HepG2 (cell line): ENCODE results near the gene KCNMA1. TPM values are rescaled to one million over a fixed set of nuclear protein-coding genes. Genes with fewer than 3 reads are reported as not detected.

Source experiments
- ATAC-seq: fragments of 200-7000 bp; cut with Tn5 transposase; 3 replicates; pipeline ENCODE4 v1.9.1; 2020; ENCODE audit warnings: mild to moderate bottlenecking, moderate library complexity
- BruUV-seq: library from RNA; stranded (reverse); fragments of 400-500 nt; replicated peaks from 2 replicates; lab custom pipeline; 2021; lab: Mats Ljungman, UMichigan
- CTCF ChIA-PET: fragments of 300-600 bp; formaldehyde crosslinking; extraction: SDS; loops from one replicate; lab custom pipeline; 2021; ENCODE audit warnings: low total read pairs, inconsistent platforms, low intra/inter-chr PET ratio; lab: Yijun Ruan, JAX
- POLR2A ChIA-PET: fragments of 350-600 bp; sonication (Branson Sonifier 250); formaldehyde crosslinking; loops from one replicate; lab custom pipeline; 2020; ENCODE audit warnings: antibody characterized with exemption, inconsistent platforms; lab: Yijun Ruan, JAX
- DNase-seq: peaks from one replicate; pipeline ENCODE4 v3.0.0-alpha.2; 2015; ENCODE audit warnings: low spot score
- FAIRE-seq: peaks from 3 replicates; lab custom pipeline; 2011; peaks lifted over from hg19 to GRCh38; lab: Jason Lieb, UNC
- H2AFZ ChIP-seq: one replicate; pipeline ENCODE4 v1.6.1; 2011; ENCODE audit warnings: low read length, inconsistent platforms
- H3K27ac ChIP-seq: fragments of 300-600 bp; 3 replicates; pipeline ENCODE4 v1.8.0; 2011; ENCODE audit warnings: mixed run types, mild to moderate bottlenecking, mixed read lengths, low read length, inconsistent platforms; ENCODE audit not compliant: insufficient read depth; ENCODE audit errors: extremely low read length
- H3K27me3 ChIP-seq, 2 experiments: fragments of 200-600 bp in 1 of 2; 2 replicates in 1 of 2; 3 replicates in 1 of 2; pipeline versions ENCODE4 v1.6.0 to v1.8.0; 2011; ENCODE audit warnings: low read length in 2 of 2, mild to moderate bottlenecking in 2 of 2, moderate library complexity in 2 of 2, inconsistent platforms in 1 of 2; ENCODE audit not compliant: insufficient read depth in 2 of 2, control insufficient read depth in 1 of 2
- H3K36me3 ChIP-seq, 2 experiments: fragments of 200-600 bp in 1 of 2; replicated peaks in 1 of 2; 2 replicates in 1 of 2; 3 replicates in 1 of 2; pipeline versions ENCODE4 v1.5.1 to v1.8.0; 2011; ENCODE audit warnings: low read length in 2 of 2, inconsistent platforms in 1 of 2; ENCODE audit not compliant: insufficient read depth in 2 of 2, control insufficient read depth in 1 of 2
- H3K4me1 ChIP-seq: 2 replicates; pipeline ENCODE4 v1.5.1; 2012; ENCODE audit warnings: low read length, inconsistent platforms; ENCODE audit not compliant: insufficient read depth
- H3K4me2 ChIP-seq: 2 replicates; pipeline ENCODE4 v1.6.0; 2011; ENCODE audit warnings: low read depth, low read length, inconsistent platforms
- H3K4me3 ChIP-seq, 3 experiments: fragments of 200-600 bp in 1 of 3; sonication (generic), shearing (Covaris generic) in 1 of 3; replicated peaks in 1 of 3; 2 replicates each; pipeline ENCODE4 v1.5.1; 2011 to 2016; ENCODE audit warnings: low read length in 3 of 3, inconsistent platforms in 2 of 3, low read depth in 2 of 3, mild to moderate bottlenecking in 2 of 3, control low read depth in 1 of 3, mixed read lengths in 1 of 3; ENCODE audit not compliant: insufficient read depth in 1 of 3
- H3K79me2 ChIP-seq: one replicate; pipeline ENCODE4 v1.6.1; 2011; ENCODE audit warnings: low read length, inconsistent platforms; ENCODE audit not compliant: insufficient read depth
- H3K9ac ChIP-seq: 2 replicates; pipeline ENCODE4 v1.6.0; 2011; ENCODE audit warnings: mild to moderate bottlenecking, low read depth, low read length, inconsistent platforms; ENCODE audit not compliant: insufficient read depth
- H3K9me3 ChIP-seq: 2 replicates; pipeline ENCODE4 v1.5.1; 2012; ENCODE audit warnings: mild to moderate bottlenecking, low read length
- H4K20me1 ChIP-seq: 2 replicates; pipeline ENCODE4 v1.6.0; 2011; ENCODE audit warnings: inconsistent platforms, mild to moderate bottlenecking, low read length, moderate library complexity; ENCODE audit not compliant: insufficient read depth
- BHLHE40 ChIP-seq: IDR thresholded peaks from 2 replicates; pipeline ENCODE4 v1.6.1; 2011; ENCODE audit warnings: low read length, improper control_type of control experiment
- BRD4 ChIP-seq: sonication (generic); formaldehyde crosslinking; IDR thresholded peaks from 2 replicates; pipeline ENCODE4 v1.4.0; 2020; ENCODE audit warnings: missing genetic modification reagents
- ETV5 ChIP-seq: IDR thresholded peaks from 2 replicates; pipeline ENCODE4 v1.6.1; 2018; ENCODE audit warnings: missing biosample characterization, missing genetic modification reagents, inconsistent platforms, borderline replicate concordance
- GATA4 ChIP-seq: sonication (generic); IDR thresholded peaks from 2 replicates; pipeline ENCODE4 v1.6.1; 2016; ENCODE audit warnings: antibody characterized with exemption, low read depth, borderline replicate concordance
- HMGA1 ChIP-seq: sonication (generic); formaldehyde crosslinking; conservative IDR thresholded peaks from 2 replicates; pipeline ENCODE4 v1.4.0; 2020; ENCODE audit warnings: missing genetic modification reagents
- KAT2B ChIP-seq: fragments of 150-350 bp; IDR thresholded peaks from 2 replicates; pipeline ENCODE4 v1.6.1; 2014; ENCODE audit warnings: low read depth, low read length, borderline replicate concordance
- PAX8 ChIP-seq: sonication (generic); formaldehyde crosslinking; IDR thresholded peaks from 2 replicates; pipeline ENCODE4 v1.8.0; 2022; ENCODE audit warnings: mild to moderate bottlenecking, missing genetic modification reagents, borderline replicate concordance
- PHF21A ChIP-seq: sonication (generic); formaldehyde crosslinking; IDR thresholded peaks from 2 replicates; pipeline ENCODE4 v1.5.0; 2020; ENCODE audit warnings: mild to moderate bottlenecking, missing genetic modification reagents
- PHF5A ChIP-seq: IDR thresholded peaks from one replicate; pipeline ENCODE4 v1.6.1; 2018; ENCODE audit warnings: low read depth, missing genetic modification reagents; ENCODE audit not compliant: unreplicated experiment
- ZMAT3 ChIP-seq: sonication (generic); formaldehyde crosslinking; conservative IDR thresholded peaks from 2 replicates; pipeline ENCODE4 v1.7.0; 2021; ENCODE audit warnings: missing genetic modification reagents
- ZNF292 ChIP-seq: sonication (generic); formaldehyde crosslinking; IDR thresholded peaks from 2 replicates; pipeline ENCODE4 v1.8.1; 2022; ENCODE audit warnings: mild to moderate bottlenecking, low read depth, missing genetic modification reagents, borderline replicate concordance
- ZNF562 ChIP-seq: sonication (generic); formaldehyde crosslinking; IDR thresholded peaks from 2 replicates; pipeline ENCODE4 v1.8.0; 2022; ENCODE audit warnings: missing genetic modification reagents, borderline replicate concordance
- ZNF777 ChIP-seq: sonication (generic); formaldehyde crosslinking; IDR thresholded peaks from 2 replicates; pipeline ENCODE4 v1.4.0; 2020; ENCODE audit warnings: missing genetic modification reagents
- WGBS: methylation state at CpG from one replicate; pipeline ENCODE4 v1.1.6; 2017; ENCODE audit warnings: low lambda C conversion rate; 5-methylcytosine and 5-hydroxymethylcytosine counted together
- in situ Hi-C: cut with HindIII; loops from 2 replicates; pipeline ENCODE4 v1.10.0; 2017; ENCODE audit warnings: low pct_unique_long_range_greater_than_20kb; ENCODE audit not compliant: extremely low pct_ligation_motif_present
- intact Hi-C: fragments of 100-400 bp; cut with micrococcal nuclease; formaldehyde crosslinking; loops from one replicate; pipeline ENCODE4 v1.10.0; 2022; ENCODE audit not compliant: unreplicated experiment
- polyA plus RNA-seq, 8 experiments: library from polyadenylated mRNA; depleted of rRNA in 3 of 8; stranded (reverse) in 7 of 8; unstranded in 1 of 8; fragments of >200 nt; fragmentation: Illumina TruSeq in 4 of 8; extraction: Trizol in 4 of 8; gene quantifications; 2 replicates each; pipeline versions ENCODE4 v1.2.1 to v1.2.3, GENCODE V29; 2011 to 2016; ENCODE audit warnings: low read depth in 4 of 8, missing spikeins in 1 of 8, mixed read lengths in 1 of 8; ENCODE audit not compliant: insufficient read depth in 1 of 8
- total RNA-seq, 5 experiments: library from RNA; depleted of rRNA; stranded (reverse); fragments of >200 nt; fragmentation: Illumina TruSeq; extraction: Trizol; gene quantifications; 2 replicates each; pipeline ENCODE4 v1.2.3, GENCODE V29; 2016; ENCODE audit warnings: low read depth in 1 of 5
- TF ChIP-seq, protein P1 (sequence below): sonication (generic); formaldehyde crosslinking; IDR thresholded peaks from 2 replicates; pipeline ENCODE4 v1.5.1; 2020; ENCODE audit warnings: mild to moderate bottlenecking, missing genetic modification reagents, borderline replicate concordance
- TF ChIP-seq, protein P2 (sequence below): sonication (generic); formaldehyde crosslinking; IDR thresholded peaks from 2 replicates; pipeline ENCODE4 v1.5.0; 2020; ENCODE audit warnings: mild to moderate bottlenecking, missing genetic modification reagents
- TF ChIP-seq, protein P3 (sequence below): sonication (generic); formaldehyde crosslinking; IDR thresholded peaks from 2 replicates; pipeline ENCODE4 v1.4.0; 2020; ENCODE audit warnings: missing genetic modification reagents, borderline replicate concordance

KCNMA1 gene
- total and polyA plus RNA-seq, 2 of the 13 experiments (the other 11 are each of a cell fraction or from before 2014, with no cell fraction given) = 0.02 TPM; not detected in 1

DNA sequence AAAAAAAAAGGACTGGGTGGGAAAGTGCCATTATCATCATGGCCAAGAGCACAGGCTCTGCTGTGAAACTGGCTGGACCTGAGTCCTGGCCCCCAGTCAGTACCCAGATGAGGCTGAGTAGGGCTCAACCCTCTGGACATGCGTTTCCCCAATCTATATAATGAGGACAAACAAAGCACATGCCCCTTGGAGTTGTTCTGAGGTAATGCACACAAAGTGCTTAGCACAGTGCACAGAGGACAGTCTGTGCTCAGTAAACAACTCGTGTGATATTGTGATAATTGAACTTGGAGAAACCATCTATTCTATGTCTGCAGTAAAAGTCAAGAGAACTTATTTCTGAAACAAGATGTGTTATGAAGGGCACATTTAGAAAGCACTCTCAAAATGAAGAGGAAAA, 138.8 kb downstream of the KCNMA1 start:
- H3K4me1 ChIP-seq = no peaks in the 10 kb centered on the region
- no peak for TF ChIP-seq PAX8 (CRISPR knock-in tag)
- TF ChIP-seq BHLHE40 = no peak
- TF ChIP-seq PHF5A (CRISPR knock-in tag) = no peak
- no peak for TF ChIP-seq BRD4 (CRISPR knock-in tag)
- no peak for TF ChIP-seq KAT2B
- no peak for TF ChIP-seq HMGA1 (CRISPR knock-in tag)
- no peak for TF ChIP-seq PHF21A (CRISPR knock-in tag)
- TF ChIP-seq, protein P1, sequence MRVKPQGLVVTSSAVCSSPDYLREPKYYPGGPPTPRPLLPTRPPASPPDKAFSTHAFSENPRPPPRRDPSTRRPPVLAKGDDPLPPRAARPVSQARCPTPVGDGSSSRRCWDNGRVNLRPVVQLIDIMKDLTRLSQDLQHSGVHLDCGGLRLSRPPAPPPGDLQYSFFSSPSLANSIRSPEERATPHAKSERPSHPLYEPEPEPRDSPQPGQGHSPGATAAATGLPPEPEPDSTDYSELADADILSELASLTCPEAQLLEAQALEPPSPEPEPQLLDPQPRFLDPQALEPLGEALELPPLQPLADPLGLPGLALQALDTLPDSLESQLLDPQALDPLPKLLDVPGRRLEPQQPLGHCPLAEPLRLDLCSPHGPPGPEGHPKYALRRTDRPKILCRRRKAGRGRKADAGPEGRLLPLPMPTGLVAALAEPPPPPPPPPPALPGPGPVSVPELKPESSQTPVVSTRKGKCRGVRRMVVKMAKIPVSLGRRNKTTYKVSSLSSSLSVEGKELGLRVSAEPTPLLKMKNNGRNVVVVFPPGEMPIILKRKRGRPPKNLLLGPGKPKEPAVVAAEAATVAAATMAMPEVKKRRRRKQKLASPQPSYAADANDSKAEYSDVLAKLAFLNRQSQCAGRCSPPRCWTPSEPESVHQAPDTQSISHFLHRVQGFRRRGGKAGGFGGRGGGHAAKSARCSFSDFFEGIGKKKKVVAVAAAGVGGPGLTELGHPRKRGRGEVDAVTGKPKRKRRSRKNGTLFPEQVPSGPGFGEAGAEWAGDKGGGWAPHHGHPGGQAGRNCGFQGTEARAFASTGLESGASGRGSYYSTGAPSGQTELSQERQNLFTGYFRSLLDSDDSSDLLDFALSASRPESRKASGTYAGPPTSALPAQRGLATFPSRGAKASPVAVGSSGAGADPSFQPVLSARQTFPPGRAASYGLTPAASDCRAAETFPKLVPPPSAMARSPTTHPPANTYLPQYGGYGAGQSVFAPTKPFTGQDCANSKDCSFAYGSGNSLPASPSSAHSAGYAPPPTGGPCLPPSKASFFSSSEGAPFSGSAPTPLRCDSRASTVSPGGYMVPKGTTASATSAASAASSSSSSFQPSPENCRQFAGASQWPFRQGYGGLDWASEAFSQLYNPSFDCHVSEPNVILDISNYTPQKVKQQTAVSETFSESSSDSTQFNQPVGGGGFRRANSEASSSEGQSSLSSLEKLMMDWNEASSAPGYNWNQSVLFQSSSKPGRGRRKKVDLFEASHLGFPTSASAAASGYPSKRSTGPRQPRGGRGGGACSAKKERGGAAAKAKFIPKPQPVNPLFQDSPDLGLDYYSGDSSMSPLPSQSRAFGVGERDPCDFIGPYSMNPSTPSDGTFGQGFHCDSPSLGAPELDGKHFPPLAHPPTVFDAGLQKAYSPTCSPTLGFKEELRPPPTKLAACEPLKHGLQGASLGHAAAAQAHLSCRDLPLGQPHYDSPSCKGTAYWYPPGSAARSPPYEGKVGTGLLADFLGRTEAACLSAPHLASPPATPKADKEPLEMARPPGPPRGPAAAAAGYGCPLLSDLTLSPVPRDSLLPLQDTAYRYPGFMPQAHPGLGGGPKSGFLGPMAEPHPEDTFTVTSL (CRISPR knock-in tag) = no peak
- no peak for TF ChIP-seq GATA4
- no peak for TF ChIP-seq ETV5 (CRISPR knock-in tag)
- TF ChIP-seq, protein P2, sequence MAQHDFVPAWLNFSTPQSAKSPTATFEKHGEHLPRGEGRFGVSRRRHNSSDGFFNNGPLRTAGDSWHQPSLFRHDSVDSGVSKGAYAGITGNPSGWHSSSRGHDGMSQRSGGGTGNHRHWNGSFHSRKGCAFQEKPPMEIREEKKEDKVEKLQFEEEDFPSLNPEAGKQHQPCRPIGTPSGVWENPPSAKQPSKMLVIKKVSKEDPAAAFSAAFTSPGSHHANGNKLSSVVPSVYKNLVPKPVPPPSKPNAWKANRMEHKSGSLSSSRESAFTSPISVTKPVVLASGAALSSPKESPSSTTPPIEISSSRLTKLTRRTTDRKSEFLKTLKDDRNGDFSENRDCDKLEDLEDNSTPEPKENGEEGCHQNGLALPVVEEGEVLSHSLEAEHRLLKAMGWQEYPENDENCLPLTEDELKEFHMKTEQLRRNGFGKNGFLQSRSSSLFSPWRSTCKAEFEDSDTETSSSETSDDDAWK (CRISPR knock-in tag) = no peak
- no peak for TF ChIP-seq ZNF777 (CRISPR knock-in tag)
- no peak for TF ChIP-seq ZMAT3 (CRISPR knock-in tag)
- TF ChIP-seq ZNF292 = no peak
- TF ChIP-seq ZNF562 (CRISPR knock-in tag) = no peak
- TF ChIP-seq, protein P3, sequence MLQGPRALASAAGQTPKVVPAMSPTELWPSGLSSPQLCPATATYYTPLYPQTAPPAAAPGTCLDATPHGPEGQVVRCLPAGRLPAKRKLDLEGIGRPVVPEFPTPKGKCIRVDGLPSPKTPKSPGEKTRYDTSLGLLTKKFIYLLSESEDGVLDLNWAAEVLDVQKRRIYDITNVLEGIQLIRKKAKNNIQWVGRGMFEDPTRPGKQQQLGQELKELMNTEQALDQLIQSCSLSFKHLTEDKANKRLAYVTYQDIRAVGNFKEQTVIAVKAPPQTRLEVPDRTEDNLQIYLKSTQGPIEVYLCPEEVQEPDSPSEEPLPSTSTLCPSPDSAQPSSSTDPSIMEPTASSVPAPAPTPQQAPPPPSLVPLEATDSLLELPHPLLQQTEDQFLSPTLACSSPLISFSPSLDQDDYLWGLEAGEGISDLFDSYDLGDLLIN (CRISPR knock-in tag) = no peak
- 0 out of 5 replicates have a peak, but pooled peaks cover 0 to 3% of the 10 kb centered on the region in 2 experiments for H3K27me3 ChIP-seq
- DNase-seq (no peak), FAIRE-seq (no peak), ATAC-seq (no peak)
- no peaks in the 10 kb centered on the region for H3K79me2 ChIP-seq
- in situ Hi-C loops (loop anchor here (10.0 kb wide), 1 partner anchor 146 kb away; no protein-coding TSS in a partner anchor), intact Hi-C loops (no loop called here)
- H4K20me1 ChIP-seq = no peaks in the 10 kb centered on the region
- H2AFZ ChIP-seq = no peak overlapping the region
- H3K36me3 ChIP-seq = no peaks in the 10 kb centered on the region; a peak in 1 of 5 replicates
- CTCF ChIA-PET = no interaction called here
- H3K9me3 ChIP-seq = no peaks in the 10 kb centered on the region
- POLR2A ChIA-PET = no interaction called here
- WGBS = 3% methylated on average over 2 of the region's 2 CpGs
- H3K9ac ChIP-seq = no peak overlapping the region
- no peak overlapping the region for H3K27ac ChIP-seq
- no TSS peak for BruUV-seq
- H3K4me3 ChIP-seq = no peak overlapping the region
- H3K4me2 ChIP-seq = no peak overlapping the region
